Inflammatory macrophage treated with lipopolysaccharide for 1 hour (primary cell): Measurements from ENCODE around the gene SLC5A2.
"Not testable (repeated sequence)": the region's sequence is repeated elsewhere in the genome, so short reads cannot be mapped to it uniquely, and the experiment has no call there.

ENCODE experiments used
- DNase-seq, 2 donors: peaks; one replicate each; pipeline ENCODE4 v3.0.0-alpha.2; 2020 to 2022

Gene SLC5A2

GRCh38 chr16:31477220-31478216 is 5.4 kb upstream of the SLC5A2 start:
- DNase-seq = no peak

GRCh38 chr16:31478956-31479355 is 4.0 kb upstream of the SLC5A2 start:
- no peak for DNase-seq

GRCh38 chr16:31479751-31480150 is 3.2 kb upstream of the SLC5A2 start:
- DNase-seq = no peak

- peak in 1 of 2 donors; percentile 14 for DNase-seq
These were observed 1.9 kb upstream of the SLC5A2 start for GRCh38 chr16:31480851-31481536.

- not testable (repeated sequence) for DNase-seq
These were observed 1.1 kb downstream of the SLC5A2 start for GRCh38 chr16:31484048-31484447.

GRCh38 chr16:31484491-31485171 is 1.7 kb downstream of the SLC5A2 start:
- no peak for DNase-seq

- DNase-seq = no peak
These were observed 2.6 kb downstream of the SLC5A2 start for GRCh38 chr16:31485571-31485970.

GRCh38 chr16:31486045-31486444 is 3.1 kb downstream of the SLC5A2 start:
- no peak for DNase-seq

GRCh38 chr16:31487071-31487719 is 4.3 kb downstream of the SLC5A2 start:
- DNase-seq = peak; percentile 19 to 23

- peak in 1 of 2 donors; percentile 10 for DNase-seq
These were observed 5.0 kb downstream of the SLC5A2 start for GRCh38 chr16:31487720-31488467.

- DNase-seq = no peak
These were observed 5.8 kb downstream of the SLC5A2 start for GRCh38 chr16:31488468-31489297.

GRCh38 chr16:31489298-31489564 is 6.3 kb downstream of the SLC5A2 start:
- no peak for DNase-seq

GRCh38 chr16:31489616-31490584 is 7.0 kb downstream of the SLC5A2 start:
- DNase-seq = no peak

GRCh38 chr16:31491778-31492418 is 9.0 kb downstream of the SLC5A2 start:
- no peak for DNase-seq

- no peak for DNase-seq
These were observed 10.7 kb downstream of the SLC5A2 start for GRCh38 chr16:31493506-31494125.

GRCh38 chr16:31496670-31497069 is 13.7 kb downstream of the SLC5A2 start:
- DNase-seq = no peak

GRCh38 chr16:31498493-31498892 is 15.6 kb downstream of the SLC5A2 start:
- DNase-seq = no peak

GRCh38 chr16:31499928-31500327 is 17.0 kb downstream of the SLC5A2 start:
- no peak for DNase-seq
